IPS-NIHi7 (cell line): Measurements from ENCODE around the gene MYRIP.
"Not testable (repeated sequence)": the region's sequence is repeated elsewhere in the genome, so short reads cannot be mapped to it uniquely, and the experiment has no call there.

Experiments
- DNase-seq: peaks from one replicate; pipeline ENCODE4 v3.0.0; 2012; ENCODE audit warnings: mixed read lengths; ENCODE audit errors: extremely low spot score

Gene MYRIP

GRCh38 chr3:40037582-40037981 is 228.2 kb downstream of the MYRIP start:
- DNase-seq = no peak

- no peak for DNase-seq
Measured at GRCh38 chr3:40042752-40043443, 233.5 kb downstream of the MYRIP start.

- no peak for DNase-seq
Measured at GRCh38 chr3:40043444-40043755, 234.0 kb downstream of the MYRIP start.

- DNase-seq = no peak
Measured at GRCh38 chr3:40044487-40044886, 235.1 kb downstream of the MYRIP start.

DNA sequence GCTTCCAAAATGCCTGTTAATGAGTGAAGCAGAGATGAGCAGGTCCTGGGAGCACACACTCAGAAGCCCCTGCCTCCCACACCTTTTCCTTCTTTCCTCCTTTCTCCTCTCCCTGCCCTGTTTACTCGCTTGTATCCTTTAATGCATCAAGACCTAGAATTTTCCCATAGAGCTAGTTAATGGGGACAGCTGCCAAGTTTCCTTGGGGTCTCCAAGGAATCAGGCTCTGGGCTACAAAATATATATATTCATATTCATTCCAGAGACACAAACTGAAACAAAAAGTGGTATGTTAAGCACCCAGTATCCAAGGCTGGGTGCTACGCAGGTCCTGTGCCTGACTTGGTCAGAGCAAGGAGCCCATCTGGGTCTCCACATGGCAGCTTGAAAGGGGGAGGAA is 235.6 kb downstream of the MYRIP start:
- DNase-seq = no peak

DNA sequence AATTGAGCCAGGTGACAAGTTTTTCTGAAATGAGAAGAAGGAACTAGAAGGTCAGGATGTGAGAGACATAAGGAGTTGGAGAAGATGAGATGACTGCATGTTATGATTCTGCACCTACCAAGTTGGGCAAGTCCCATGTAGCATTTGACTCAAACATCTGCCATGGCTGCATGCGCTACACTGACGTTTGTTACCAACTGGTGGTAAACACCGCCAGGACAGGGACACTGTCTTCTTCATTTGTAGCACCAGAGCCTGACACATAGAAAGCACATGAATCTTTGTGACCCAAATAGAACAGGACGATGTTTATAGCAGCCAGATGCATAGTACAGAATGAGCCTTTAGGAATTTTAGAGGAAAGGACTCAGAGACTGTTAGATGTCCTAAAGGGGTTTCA is 236.7 kb downstream of the MYRIP start:
- DNase-seq = no peak

- no peak for DNase-seq
Measured at GRCh38 chr3:40047406-40047805, 238.0 kb downstream of the MYRIP start.

DNA sequence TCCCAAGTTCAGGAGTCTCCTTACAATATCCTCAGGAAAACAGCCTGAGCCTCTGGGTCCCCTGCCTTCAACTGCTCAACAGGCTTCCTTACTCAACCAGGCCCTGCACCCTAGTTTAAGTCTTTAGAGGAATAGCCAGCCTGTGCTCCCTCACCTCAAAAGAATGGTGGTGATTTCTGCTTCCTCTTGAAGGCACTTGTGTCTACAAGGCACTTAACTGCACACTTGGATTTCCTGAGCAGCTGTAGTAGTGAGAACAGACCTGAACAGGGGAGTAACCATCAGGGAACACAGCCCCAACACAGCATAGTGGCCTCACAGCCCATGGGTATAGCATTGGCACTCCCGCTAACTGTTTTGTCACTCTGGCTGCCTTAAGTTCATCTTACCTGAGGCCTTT is 244.3 kb downstream of the MYRIP start:
- DNase-seq = no peak

GRCh38 chr3:40054568-40055222 is 245.3 kb downstream of the MYRIP start:
- no peak for DNase-seq

DNA sequence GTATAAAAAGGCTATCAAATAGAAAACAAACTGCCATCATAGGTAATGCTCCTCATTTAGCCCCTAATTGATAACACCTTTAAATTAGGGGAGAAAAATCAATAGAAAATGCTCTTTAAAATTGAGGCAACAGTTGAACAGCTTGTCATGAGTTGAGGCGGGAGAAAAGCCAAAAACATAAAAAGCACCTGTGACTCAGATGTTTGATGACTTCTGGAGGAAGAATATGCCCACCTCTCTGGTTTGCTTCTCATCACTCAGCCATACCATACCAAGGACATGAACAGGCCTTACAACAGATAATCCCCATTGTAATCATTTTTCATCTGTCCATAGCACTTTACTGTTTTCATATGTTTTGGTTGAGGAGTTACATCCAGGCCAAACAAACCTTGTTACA is 246.0 kb downstream of the MYRIP start:
- no peak for DNase-seq

DNA sequence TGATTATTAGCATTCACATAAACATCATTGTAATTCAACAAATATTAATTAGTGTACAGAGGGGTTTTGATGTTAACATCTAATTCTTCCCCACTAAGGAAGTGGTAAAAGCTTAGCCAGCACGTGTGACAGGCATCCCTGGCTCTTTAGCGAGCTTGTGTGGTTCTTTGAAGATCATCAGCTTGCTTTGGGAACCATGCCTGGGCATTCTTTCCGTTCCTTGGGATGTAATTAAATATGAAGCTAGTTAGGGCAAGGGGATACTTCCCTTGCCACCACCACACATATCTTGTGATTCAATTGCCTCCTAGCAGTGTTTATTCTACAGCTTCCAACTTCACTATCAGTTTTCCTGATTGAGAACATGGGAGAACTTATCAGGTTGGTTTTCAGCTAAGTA is 246.5 kb downstream of the MYRIP start:
- DNase-seq = no peak

DNA sequence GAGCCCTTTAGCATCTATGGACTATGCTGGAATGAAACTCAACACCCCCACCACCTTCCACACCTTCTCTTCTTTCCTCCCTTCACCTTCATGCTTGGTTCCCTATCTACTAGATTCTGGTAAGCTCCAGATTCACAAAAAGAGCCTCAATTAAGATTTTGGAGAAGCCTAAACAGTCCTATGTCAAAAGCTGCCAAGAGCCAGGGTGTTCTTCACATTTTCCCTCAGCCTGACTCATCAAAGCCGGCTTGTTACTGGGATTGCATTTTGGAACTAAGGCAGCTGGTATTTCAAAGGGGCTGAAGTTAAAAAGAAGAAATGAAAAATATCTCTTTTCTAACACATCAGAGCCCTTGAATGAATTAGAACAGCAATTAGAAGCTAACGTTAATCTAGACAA is 247.7 kb downstream of the MYRIP start:
- DNase-seq = no peak

GRCh38 chr3:40057786-40058185 is 248.4 kb downstream of the MYRIP start:
- DNase-seq = no peak

GRCh38 chr3:40068636-40069035 is 259.2 kb downstream of the MYRIP start:
- DNase-seq = peak; percentile 3

- peak; percentile 6 for DNase-seq
Measured at GRCh38 chr3:40070816-40071215, 261.4 kb downstream of the MYRIP start.

- DNase-seq = peak; percentile 3
Measured at GRCh38 chr3:40071683-40072238, 262.4 kb downstream of the MYRIP start.

DNA sequence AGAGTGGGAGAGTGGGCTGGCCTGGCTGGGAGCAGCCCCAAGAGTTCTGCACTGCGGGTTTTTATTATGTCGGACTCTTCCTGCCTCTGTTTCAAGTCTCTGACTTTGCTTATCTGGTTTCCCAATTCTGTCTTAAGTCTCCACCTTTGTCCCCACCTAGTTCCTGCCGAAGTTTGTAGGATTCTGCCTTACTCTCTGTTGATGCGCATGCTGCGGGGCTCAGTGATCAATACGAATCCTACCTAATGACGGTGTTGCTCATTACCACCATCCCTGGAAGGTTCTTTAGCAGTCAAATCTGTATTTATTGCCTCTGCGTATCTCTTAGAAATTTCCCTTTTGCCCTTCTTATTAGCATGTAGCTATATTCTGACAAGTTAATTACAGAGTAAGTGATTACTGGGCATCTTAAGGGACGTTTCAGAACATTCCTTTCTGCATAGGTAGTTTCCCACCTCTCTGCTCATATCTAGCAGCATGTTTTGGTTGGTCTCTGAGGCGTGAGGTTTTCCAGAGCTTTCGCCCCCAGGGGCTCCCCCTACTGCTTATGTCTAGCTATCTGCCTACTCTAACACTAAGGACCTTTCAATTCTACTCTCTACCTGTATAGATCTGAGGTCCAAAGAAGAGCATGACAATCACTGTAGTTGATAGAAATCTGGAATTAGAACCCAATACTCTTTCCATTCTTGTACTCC is 264.1 kb downstream of the MYRIP start:
- peak; percentile 49 for DNase-seq

GRCh38 chr3:40077139-40077538 is 267.7 kb downstream of the MYRIP start:
- DNase-seq = not testable (repeated sequence)

DNA sequence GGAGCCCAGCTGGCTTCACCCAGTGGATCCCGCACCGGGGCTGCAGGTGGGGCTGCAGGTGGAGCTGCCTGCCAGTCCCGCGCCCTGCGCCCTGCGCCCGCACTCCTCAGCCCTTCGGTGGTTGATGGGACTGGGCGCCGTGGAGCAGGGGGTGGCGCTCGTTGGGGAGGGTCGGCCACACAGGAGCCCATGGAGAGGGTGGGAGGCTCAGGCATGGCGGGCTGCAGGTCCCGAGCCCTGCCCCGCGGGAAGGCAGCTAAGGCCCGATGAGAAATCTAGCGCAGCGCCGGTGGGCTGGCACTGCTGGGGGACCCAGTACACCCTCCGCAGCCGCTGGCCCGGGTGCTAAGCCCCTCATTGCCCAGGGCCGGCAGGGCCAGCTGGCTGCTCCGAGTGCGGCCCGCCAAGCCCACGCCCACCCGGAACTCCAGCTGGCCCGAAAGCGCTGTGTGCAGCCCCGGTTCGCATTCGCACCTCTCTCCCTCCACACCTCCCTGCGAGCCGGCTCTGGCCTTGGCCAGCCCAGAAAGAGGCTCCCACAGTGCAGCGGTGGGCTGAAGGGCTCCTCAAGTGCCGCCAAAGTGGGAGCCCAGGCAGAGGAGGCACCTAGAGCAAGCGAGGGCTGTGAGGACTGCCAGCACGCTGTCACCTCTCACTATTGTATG is 268.6 kb downstream of the MYRIP start:
- DNase-seq = not testable (repeated sequence)

DNA sequence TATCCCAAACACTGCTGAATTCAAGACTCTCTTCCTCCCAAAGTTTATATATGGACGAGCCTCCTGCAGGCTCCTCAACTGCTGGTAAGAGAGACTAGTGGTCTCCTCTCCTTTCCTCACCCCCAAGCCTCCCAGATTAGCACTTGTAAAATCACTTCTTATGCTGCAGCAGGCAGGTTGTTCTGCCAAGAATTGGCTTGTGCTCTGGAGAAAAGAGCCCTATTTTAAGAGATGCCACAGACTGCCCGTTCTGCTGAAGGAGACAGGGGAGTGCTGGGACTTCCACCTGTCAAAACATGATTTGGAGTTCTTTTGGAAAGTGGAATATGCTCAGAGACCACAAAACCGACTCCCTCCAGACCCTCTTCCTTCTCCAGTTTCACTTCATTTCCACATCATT is 269.2 kb downstream of the MYRIP start:
- DNase-seq = no peak

GRCh38 chr3:40079203-40079846 is 269.9 kb downstream of the MYRIP start:
- no peak for DNase-seq

GRCh38 chr3:40079847-40080240 is 270.4 kb downstream of the MYRIP start:
- DNase-seq = no peak
